Fibroblast of lung (primary cell): ENCODE measurements around the gene ZNRD2. TPM values are rescaled to one million over a fixed set of nuclear protein-coding genes. Genes with fewer than 3 reads are reported as not detected.

ENCODE experiments used
- DNase-seq, 2 donors: peaks; one replicate each; pipeline versions ENCODE4 v3.0.0 to v3.0.0-alpha.2; 2010; ENCODE audit warnings: low read depth in 2 of 2
- H2AFZ ChIP-seq: 2 replicates; pipeline ENCODE4 v1.5.1; 2012; ENCODE audit warnings: low read length, control low read depth, inconsistent platforms
- H3K27ac ChIP-seq: 2 replicates; pipeline ENCODE4 v1.5.1; 2011; ENCODE audit warnings: low read length, control low read depth; ENCODE audit not compliant: insufficient read depth
- H3K27me3 ChIP-seq: 2 replicates; pipeline ENCODE4 v1.5.1; 2011; ENCODE audit warnings: mild to moderate bottlenecking, low read length; ENCODE audit not compliant: control insufficient read depth, insufficient read depth
- H3K36me3 ChIP-seq: 2 replicates; pipeline ENCODE4 v1.5.1; 2011; ENCODE audit warnings: low read length; ENCODE audit not compliant: control insufficient read depth, insufficient read depth
- H3K4me1 ChIP-seq: 2 replicates; pipeline ENCODE4 v1.5.1; 2011; ENCODE audit warnings: low read length; ENCODE audit not compliant: control insufficient read depth, insufficient read depth; ENCODE audit errors: extremely low read depth
- H3K4me2 ChIP-seq: 2 replicates; pipeline ENCODE4 v1.5.1; 2011; ENCODE audit warnings: low read length, control low read depth; ENCODE audit not compliant: insufficient read depth; ENCODE audit errors: extremely low read depth
- H3K4me3 ChIP-seq, 4 experiments: fragments of 200-600 bp in 1 of 4; sonication (generic) in 1 of 4; replicated peaks in 1 of 4; 2 replicates each; pipeline ENCODE4 v1.5.1; 2011 to 2016; ENCODE audit warnings: low read length in 4 of 4, low read depth in 3 of 4, mild to moderate bottlenecking in 3 of 4, control low read depth in 2 of 4, inconsistent platforms in 1 of 4, mixed read lengths in 1 of 4; ENCODE audit not compliant: insufficient read depth in 1 of 4; ENCODE audit errors: control extremely low read depth in 1 of 4
- H3K79me2 ChIP-seq: 2 replicates; pipeline ENCODE4 v1.5.1; 2012; ENCODE audit warnings: mild to moderate bottlenecking, low read length, inconsistent platforms; ENCODE audit not compliant: control insufficient read depth, insufficient read depth
- H3K9ac ChIP-seq: 2 replicates; pipeline ENCODE4 v1.5.1; 2011; ENCODE audit warnings: mild to moderate bottlenecking, low read length, control low read depth; ENCODE audit not compliant: insufficient read depth
- H3K9me3 ChIP-seq: 2 replicates; pipeline ENCODE4 v1.5.1; 2012; ENCODE audit warnings: low read depth, low read length; ENCODE audit not compliant: control insufficient read depth, insufficient read depth
- H4K20me1 ChIP-seq: 2 replicates; pipeline ENCODE4 v1.5.1; 2011; ENCODE audit warnings: low read length; ENCODE audit not compliant: control insufficient read depth, insufficient read depth; ENCODE audit errors: extremely low read depth
- EZH2 ChIP-seq: IDR thresholded peaks from 2 replicates; pipeline ENCODE4 v1.5.1; 2012; ENCODE audit warnings: low read length, control low read depth, mild to moderate bottlenecking; ENCODE audit errors: missing control alignments
- polyA plus RNA-seq, 2 donors: library from polyadenylated mRNA; depleted of rRNA in 1 of 2; stranded (reverse) in 1 of 2; unstranded in 1 of 2; fragments of >200 nt; gene quantifications; 2 replicates each; pipeline ENCODE4 v1.2.1, GENCODE V29; 2011 to 2012; ENCODE audit warnings: missing spikeins in 1 of 2
- total RNA-seq: library from RNA; depleted of rRNA; stranded (reverse); fragments of >200 nt; gene quantifications from 2 replicates; pipeline ENCODE4 v1.2.1, GENCODE V29; 2014
- TF ChIP-seq, protein P1 (sequence below), 2 donors: IDR thresholded peaks in 1 of 2; conservative IDR thresholded peaks in 1 of 2; 1 replicate in 1 of 2; 2 replicates in 1 of 2; pipeline ENCODE4 v1.5.1; 2011 to 2012; ENCODE audit warnings: low read length in 2 of 2, control low read depth in 1 of 2, inconsistent platforms in 1 of 2, low read depth in 1 of 2, mild to moderate bottlenecking in 1 of 2

Gene ZNRD2
- total and polyA plus RNA-seq, 2 donors (not counting 1 experiment from before 2014, with no cell fraction given), result 20.8 to 25.8 TPM

DNA sequence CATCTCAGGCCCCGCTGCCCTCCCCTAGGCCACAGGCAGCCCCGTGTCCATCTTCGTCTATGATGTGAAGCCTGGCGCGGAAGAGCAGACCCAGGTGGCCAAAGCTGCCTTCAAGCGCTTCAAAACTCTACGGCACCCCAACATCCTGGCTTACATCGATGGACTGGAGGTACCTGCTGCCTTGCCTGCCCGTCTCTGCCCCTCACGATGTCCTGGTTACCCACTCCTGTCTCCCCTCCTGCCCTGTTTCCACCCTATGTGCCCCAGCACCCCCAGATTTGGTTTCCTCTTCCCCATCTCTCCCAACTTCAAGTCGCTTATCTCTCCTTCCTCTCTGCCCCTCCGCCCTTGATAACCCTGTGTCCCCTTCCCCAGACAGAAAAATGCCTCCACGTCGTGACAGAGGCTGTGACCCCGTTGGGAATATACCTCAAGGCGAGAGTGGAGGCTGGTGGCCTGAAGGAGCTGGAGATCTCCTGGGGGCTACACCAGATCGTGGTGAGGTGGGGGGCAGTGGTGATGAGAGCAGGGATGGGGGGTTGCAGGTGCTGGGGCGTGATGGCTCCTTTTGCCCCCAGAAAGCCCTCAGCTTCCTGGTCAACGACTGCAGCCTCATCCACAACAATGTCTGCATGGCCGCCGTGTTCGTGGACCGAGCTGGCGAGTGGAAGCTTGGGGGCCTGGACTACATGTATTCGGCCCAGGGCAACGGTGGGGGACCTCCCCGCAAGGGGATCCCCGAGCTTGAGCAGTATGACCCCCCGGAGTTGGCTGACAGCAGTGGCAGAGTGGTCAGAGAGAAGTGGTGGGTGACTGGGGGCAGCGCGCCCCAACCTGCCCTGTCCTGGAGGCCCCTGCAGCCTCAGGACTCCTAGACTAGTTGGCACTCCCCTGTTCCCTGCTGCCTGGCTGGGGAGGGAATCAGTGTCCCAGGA is 44.5 kb upstream of the ZNRD2 start:
- no peak overlapping the region for H2AFZ ChIP-seq
- H3K9me3 ChIP-seq, result no peaks in the 10 kb centered on the region
- H4K20me1 ChIP-seq, result no peaks in the 10 kb centered on the region
- peaks cover 16% of the 10 kb centered on the region for H3K36me3 ChIP-seq
- no peaks in the 10 kb centered on the region for H3K27me3 ChIP-seq
- H3K27ac ChIP-seq, result peak overlapping the region; percentile 70
- TF ChIP-seq, protein P1, sequence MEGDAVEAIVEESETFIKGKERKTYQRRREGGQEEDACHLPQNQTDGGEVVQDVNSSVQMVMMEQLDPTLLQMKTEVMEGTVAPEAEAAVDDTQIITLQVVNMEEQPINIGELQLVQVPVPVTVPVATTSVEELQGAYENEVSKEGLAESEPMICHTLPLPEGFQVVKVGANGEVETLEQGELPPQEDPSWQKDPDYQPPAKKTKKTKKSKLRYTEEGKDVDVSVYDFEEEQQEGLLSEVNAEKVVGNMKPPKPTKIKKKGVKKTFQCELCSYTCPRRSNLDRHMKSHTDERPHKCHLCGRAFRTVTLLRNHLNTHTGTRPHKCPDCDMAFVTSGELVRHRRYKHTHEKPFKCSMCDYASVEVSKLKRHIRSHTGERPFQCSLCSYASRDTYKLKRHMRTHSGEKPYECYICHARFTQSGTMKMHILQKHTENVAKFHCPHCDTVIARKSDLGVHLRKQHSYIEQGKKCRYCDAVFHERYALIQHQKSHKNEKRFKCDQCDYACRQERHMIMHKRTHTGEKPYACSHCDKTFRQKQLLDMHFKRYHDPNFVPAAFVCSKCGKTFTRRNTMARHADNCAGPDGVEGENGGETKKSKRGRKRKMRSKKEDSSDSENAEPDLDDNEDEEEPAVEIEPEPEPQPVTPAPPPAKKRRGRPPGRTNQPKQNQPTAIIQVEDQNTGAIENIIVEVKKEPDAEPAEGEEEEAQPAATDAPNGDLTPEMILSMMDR (conservative IDR thresholded peaks at IDR 0.05 in 1 of 2, IDR thresholded peaks at IDR 0.05 in 1 of 2; ENCODE audit: low read depth in 1 of 2, low read length in 2 of 2), result no peak
- no peak for TF ChIP-seq EZH2
- peak overlapping the region; percentile 64 for H3K4me2 ChIP-seq
- peak overlapping the region; percentile 64 to 91 (median 86) for H3K4me3 ChIP-seq
- H3K79me2 ChIP-seq, result peaks cover 25% of the 10 kb centered on the region
- peak overlapping the region; percentile 94 for H3K9ac ChIP-seq
- peaks cover 8% of the 10 kb centered on the region for H3K4me1 ChIP-seq
- no peak for DNase-seq

- Histone ChIP-seq H3K27ac (no peak overlapping the region), H3K36me3 (peaks cover 24% of the 10 kb centered on the region)
These were observed 43.5 kb upstream of the ZNRD2 start for GRCh38 chr11:65526744-65527143.

DNA sequence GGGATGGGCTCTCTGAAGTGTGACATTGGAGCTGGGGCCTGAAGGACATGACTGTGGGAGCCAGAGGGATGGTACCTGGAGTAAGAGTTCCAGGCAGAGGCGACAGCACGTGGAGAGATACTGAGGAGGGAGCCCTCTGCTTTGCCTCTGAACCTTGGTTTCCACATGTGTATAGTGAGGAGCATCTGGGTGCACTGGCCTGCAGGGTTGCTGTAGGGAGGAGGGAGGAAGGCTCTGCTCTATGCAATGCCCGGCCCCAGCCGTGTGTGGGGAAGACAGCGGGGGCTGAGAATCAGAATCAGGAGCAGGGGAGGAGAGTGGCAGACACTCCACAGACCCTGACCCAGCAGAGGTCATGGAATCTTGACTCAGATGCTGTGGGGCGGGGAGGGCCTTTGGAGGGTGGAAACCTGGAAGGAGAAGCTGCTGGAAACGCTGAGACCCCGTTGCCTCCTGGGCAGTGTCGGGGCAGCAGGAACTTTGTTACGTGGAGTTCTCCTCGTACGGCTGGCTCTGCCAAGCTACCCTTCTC is 41.4 kb upstream of the ZNRD2 start:
- Histone ChIP-seq H3K27ac (no peak overlapping the region), H3K27me3 (no peaks in the 10 kb centered on the region), H3K4me3 (no peak overlapping the region), H3K9me3 (no peaks in the 10 kb centered on the region), H3K36me3 (peaks cover 38% of the 10 kb centered on the region), H4K20me1 (no peaks in the 10 kb centered on the region), H2AFZ (no peak overlapping the region), H3K4me1 (peaks cover 8% of the 10 kb centered on the region), H3K79me2 (peaks cover 25% of the 10 kb centered on the region), H3K4me2 (no peak overlapping the region), H3K9ac (no peak overlapping the region)
- TF ChIP-seq, protein P1 (conservative IDR thresholded peaks at IDR 0.05 in 1 of 2, IDR thresholded peaks at IDR 0.05 in 1 of 2; ENCODE audit: low read depth in 1 of 2, low read length in 2 of 2), result no peak
- no peak for TF ChIP-seq EZH2
- no peak for DNase-seq

More at GRCh38 chr11:65526744-65527143, 43.5 kb upstream of the ZNRD2 start:
- Histone ChIP-seq H4K20me1 (no peaks in the 10 kb centered on the region), H2AFZ (no peak overlapping the region), H3K27me3 (no peaks in the 10 kb centered on the region), H3K9me3 (no peaks in the 10 kb centered on the region), H3K4me2 (no peak overlapping the region), H3K79me2 (peaks cover 25% of the 10 kb centered on the region), H3K9ac (no peak overlapping the region), H3K4me1 (peaks cover 8% of the 10 kb centered on the region), H3K4me3 (peak overlapping the region in 1 of 4 experiments; percentile 91)
- DNase-seq, result no peak
- TF ChIP-seq EZH2, result no peak
- TF ChIP-seq, protein P1 (conservative IDR thresholded peaks at IDR 0.05 in 1 of 2, IDR thresholded peaks at IDR 0.05 in 1 of 2; ENCODE audit: low read depth in 1 of 2, low read length in 2 of 2), result no peak
